Measurements from ENCODE around the gene CUL4A. TPM values are rescaled to one million over a fixed set of nuclear protein-coding genes. Genes with fewer than 3 reads are reported as not detected.

CUL4A gene
- total RNA-seq, 4 donors from 2014 or later: 104 to 144 (median 107) TPM

DNA sequence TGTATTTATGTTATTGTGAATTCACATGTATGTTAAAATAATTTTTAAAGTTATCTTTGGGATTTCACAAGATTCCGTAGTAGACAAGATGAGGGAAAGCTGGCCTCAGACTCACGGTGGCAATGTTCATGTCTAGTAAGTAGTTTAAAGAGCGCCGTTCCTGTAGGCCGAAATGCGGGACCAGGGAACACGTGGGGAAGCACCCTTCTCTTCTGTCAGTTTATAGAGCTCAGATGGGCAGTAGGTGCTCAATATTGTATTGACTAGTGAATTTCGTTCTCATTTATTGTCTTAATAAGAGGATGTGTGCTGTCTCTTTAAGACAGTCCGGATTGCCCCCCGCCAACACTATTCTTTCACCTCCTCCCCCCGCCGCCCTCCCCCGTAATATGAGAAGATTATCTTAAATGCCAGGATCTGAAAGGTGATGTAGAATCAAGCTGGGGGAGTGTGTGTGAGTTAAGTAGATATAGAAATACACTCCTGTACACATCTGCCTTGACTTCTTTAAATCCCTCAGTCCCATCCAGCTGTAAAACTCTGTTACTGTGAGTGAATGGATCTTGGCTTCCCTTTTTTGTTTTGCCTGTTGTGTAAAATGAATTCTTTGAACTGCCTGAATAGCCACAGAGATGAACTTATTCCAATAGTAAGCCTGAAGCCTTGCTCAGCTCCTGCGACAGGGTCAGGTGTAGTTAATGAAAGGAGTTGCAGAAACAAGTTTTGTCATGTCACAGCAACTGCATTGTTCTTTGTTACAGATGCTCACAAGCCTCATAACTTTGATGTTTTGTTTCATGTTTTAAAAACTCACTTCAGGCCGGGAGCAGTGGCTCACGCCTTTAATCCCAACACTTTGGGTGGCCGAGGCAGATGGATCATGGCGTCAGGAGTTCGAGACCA lies 88.9 kb downstream of the CUL4A start:
- ATAC-seq: no peak
- Histone ChIP-seq H3K4me1 (peaks cover 0 to 58% (median 17%) of the 10 kb centered on the region in 3 donors), H3K27ac (peak overlapping the region in 3 of 4 donors; percentile 88 to 93 (median 91)), H3K36me3 (peaks cover 0 to 9% of the 10 kb centered on the region in 2 donors), H3K9me3 (no peaks in the 10 kb centered on the region), H3K27me3 (no peaks in the 10 kb centered on the region), H3K4me3 (peak overlapping the region; percentile 81 to 95)
- 19 to 31% methylated on average over 11 to 15 of the region's 19 CpGs for WGBS, 2 donors (ENCODE audit: low coverage in 1 of 2)
- TF ChIP-seq POLR2A (IDR thresholded peaks at IDR 0.05) (no peak), POLR2AphosphoS5 (IDR thresholded peaks at IDR 0.05) (no peak), EP300 (IDR thresholded peaks at IDR 0.05) (no peak)
- TF ChIP-seq, protein P1, sequence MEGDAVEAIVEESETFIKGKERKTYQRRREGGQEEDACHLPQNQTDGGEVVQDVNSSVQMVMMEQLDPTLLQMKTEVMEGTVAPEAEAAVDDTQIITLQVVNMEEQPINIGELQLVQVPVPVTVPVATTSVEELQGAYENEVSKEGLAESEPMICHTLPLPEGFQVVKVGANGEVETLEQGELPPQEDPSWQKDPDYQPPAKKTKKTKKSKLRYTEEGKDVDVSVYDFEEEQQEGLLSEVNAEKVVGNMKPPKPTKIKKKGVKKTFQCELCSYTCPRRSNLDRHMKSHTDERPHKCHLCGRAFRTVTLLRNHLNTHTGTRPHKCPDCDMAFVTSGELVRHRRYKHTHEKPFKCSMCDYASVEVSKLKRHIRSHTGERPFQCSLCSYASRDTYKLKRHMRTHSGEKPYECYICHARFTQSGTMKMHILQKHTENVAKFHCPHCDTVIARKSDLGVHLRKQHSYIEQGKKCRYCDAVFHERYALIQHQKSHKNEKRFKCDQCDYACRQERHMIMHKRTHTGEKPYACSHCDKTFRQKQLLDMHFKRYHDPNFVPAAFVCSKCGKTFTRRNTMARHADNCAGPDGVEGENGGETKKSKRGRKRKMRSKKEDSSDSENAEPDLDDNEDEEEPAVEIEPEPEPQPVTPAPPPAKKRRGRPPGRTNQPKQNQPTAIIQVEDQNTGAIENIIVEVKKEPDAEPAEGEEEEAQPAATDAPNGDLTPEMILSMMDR (IDR thresholded peaks at IDR 0.05): no peak

DNA sequence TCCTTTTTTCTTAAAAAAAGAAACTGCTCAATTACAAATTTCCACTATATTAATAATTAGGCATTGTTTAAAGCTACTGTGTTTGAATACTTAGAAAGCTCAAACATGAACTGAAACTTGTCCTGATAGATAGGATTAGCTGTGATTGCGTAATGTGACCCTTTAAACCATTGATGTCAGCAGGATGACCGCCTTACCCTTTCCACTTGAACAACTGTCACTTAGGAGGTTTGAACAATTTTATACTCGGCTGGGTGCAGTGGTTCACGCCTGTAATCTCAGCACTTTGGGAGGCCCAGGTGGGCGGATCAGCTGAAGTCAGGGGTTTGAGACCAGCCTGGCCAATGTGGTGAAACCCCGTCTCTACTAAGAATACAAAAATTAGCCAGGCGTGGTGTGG lies 90.5 kb downstream of the CUL4A start:
- H3K36me3 ChIP-seq: peaks cover 0 to 14% of the 10 kb centered on the region in 2 donors
- H3K4me1 ChIP-seq: peaks cover 0 to 72% (median 17%) of the 10 kb centered on the region in 3 donors
- no peaks in the 10 kb centered on the region for H3K9me3 ChIP-seq
- no peak for ATAC-seq
- H3K27ac ChIP-seq: no peak overlapping the region
- WGBS, 2 donors (ENCODE audit: low coverage in 1 of 2): 88 to 90% methylated on average over 2 to 7 of the region's 7 CpGs
- no peak overlapping the region for H3K4me3 ChIP-seq
- H3K27me3 ChIP-seq: no peaks in the 10 kb centered on the region
- no peak for TF ChIP-seq POLR2AphosphoS5 (IDR thresholded peaks at IDR 0.05)
- no peak for TF ChIP-seq POLR2A (IDR thresholded peaks at IDR 0.05)
- TF ChIP-seq, protein P1 (IDR thresholded peaks at IDR 0.05): no peak
- TF ChIP-seq EP300 (IDR thresholded peaks at IDR 0.05): no peak

DNA sequence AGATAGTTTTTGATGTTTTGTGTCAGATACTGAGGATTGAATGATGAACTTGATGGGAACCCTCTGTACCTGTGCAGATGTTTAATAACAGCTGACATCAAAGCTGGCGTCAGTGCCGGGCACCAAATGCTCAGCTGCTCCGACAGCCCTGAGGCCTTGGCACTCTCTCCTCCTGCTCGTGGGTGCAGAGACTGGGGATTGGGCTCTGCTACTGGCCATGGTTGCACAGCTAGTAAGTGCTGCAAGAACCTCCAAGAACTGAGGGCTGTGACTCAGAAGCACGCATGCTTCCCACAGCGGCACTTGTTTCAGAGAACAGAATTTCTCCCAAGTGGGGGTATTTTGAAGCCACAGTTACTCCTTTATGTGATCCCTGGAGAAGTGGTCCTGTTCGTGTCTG lies 93.6 kb downstream of the CUL4A start:
- H3K27me3 ChIP-seq: no peaks in the 10 kb centered on the region
- H3K36me3 ChIP-seq: peaks cover 0 to 31% of the 10 kb centered on the region in 2 donors
- no peak overlapping the region for H3K27ac ChIP-seq
- ATAC-seq: no peak
- TF ChIP-seq, protein P1 (IDR thresholded peaks at IDR 0.05): no peak
- TF ChIP-seq EP300 (IDR thresholded peaks at IDR 0.05) (no peak), POLR2AphosphoS5 (IDR thresholded peaks at IDR 0.05) (no peak), POLR2A (IDR thresholded peaks at IDR 0.05) (no peak)
- H3K9me3 ChIP-seq: no peaks in the 10 kb centered on the region
- H3K4me3 ChIP-seq: no peak overlapping the region
- peaks cover 0 to 61% (median 10%) of the 10 kb centered on the region in 3 donors for H3K4me1 ChIP-seq
- WGBS, 2 donors (ENCODE audit: low coverage in 1 of 2): 77 to 100% methylated on average over 1 to 3 of the region's 7 CpGs

GRCh38 chr13:113304121-113304520 lies 94.7 kb downstream of the CUL4A start:
- TF ChIP-seq EP300 (IDR thresholded peaks at IDR 0.05) (no peak), POLR2A (IDR thresholded peaks at IDR 0.05) (no peak), POLR2AphosphoS5 (IDR thresholded peaks at IDR 0.05) (no peak)
- TF ChIP-seq, protein P1 (IDR thresholded peaks at IDR 0.05): no peak
- Histone ChIP-seq H3K36me3 (peaks cover 0 to 36% of the 10 kb centered on the region in 2 donors), H3K27me3 (no peaks in the 10 kb centered on the region), H3K4me3 (no peak overlapping the region), H3K9me3 (no peaks in the 10 kb centered on the region), H3K4me1 (peaks cover 0 to 50% (median 0%) of the 10 kb centered on the region in 3 donors), H3K27ac (no peak overlapping the region)
- no peak for ATAC-seq
- WGBS, 2 donors (ENCODE audit: low coverage in 1 of 2): 81% methylated on average over 7 of the region's 7 CpGs
